HepG2 (cell line): ENCODE measurements around the gene MRPS25. TPM values are rescaled to one million over a fixed set of nuclear protein-coding genes. Genes with fewer than 3 reads are reported as not detected.

ENCODE experiments used
- BCL6 ChIP-seq: IDR thresholded peaks from 2 replicates; pipeline ENCODE4 v1.6.1; 2016; ENCODE audit warnings: missing genetic modification reagents, missing compliant biosample characterization
- DMAP1 ChIP-seq: IDR thresholded peaks from 2 replicates; pipeline ENCODE4 v1.6.1; 2016
- EP300 ChIP-seq, 3 experiments: sonication (generic) in 1 of 3; formaldehyde crosslinking in 1 of 3; IDR thresholded peaks; 2 replicates each; pipeline versions ENCODE4 v1.5.1 to v1.6.1; 2011 to 2020; ENCODE audit warnings: low read depth in 2 of 3, low read length in 2 of 3, borderline replicate concordance in 1 of 3, improper control_type of control experiment in 1 of 3, mild to moderate bottlenecking in 1 of 3, missing genetic modification reagents in 1 of 3, moderate library complexity in 1 of 3
- IKZF4 ChIP-seq: sonication (generic); formaldehyde crosslinking; IDR thresholded peaks from 2 replicates; pipeline ENCODE4 v1.5.1; 2020; ENCODE audit warnings: borderline replicate concordance, mild to moderate bottlenecking, low read depth, missing genetic modification reagents; ENCODE audit errors: not compliant biosample characterization
- KLF16 ChIP-seq, 2 experiments: sonication (generic) in 1 of 2; formaldehyde crosslinking in 1 of 2; IDR thresholded peaks; 2 replicates each; pipeline versions ENCODE4 v1.6.1 to v1.8.0; 2016 to 2023; ENCODE audit warnings: missing genetic modification reagents in 2 of 2, missing compliant biosample characterization in 1 of 2
- MAFF ChIP-seq: IDR thresholded peaks from 2 replicates; pipeline ENCODE4 v1.6.1; 2011; ENCODE audit warnings: low read depth, low read length, improper control_type of control experiment
- RORA ChIP-seq: sonication (generic); formaldehyde crosslinking; IDR thresholded peaks from 2 replicates; pipeline ENCODE4 v1.5.0; 2020; ENCODE audit warnings: mild to moderate bottlenecking, missing genetic modification reagents, moderate library complexity
- SRSF4 ChIP-seq: fragments of 200-400 bp; formaldehyde crosslinking; IDR thresholded peaks from one replicate; pipeline ENCODE4 v1.6.1; 2018; ENCODE audit warnings: mild to moderate bottlenecking, low read depth, low read length, moderate library complexity; ENCODE audit not compliant: poor library complexity, severe bottlenecking
- SYNCRIP ChIP-seq: fragments of 200-400 bp; formaldehyde crosslinking; IDR thresholded peaks from 2 replicates; pipeline ENCODE4 v1.6.1; 2018; ENCODE audit warnings: mild to moderate bottlenecking, low read depth, low read length; ENCODE audit not compliant: insufficient read depth
- ZMAT3 ChIP-seq: sonication (generic); formaldehyde crosslinking; conservative IDR thresholded peaks from 2 replicates; pipeline ENCODE4 v1.7.0; 2021; ENCODE audit warnings: missing genetic modification reagents
- ZNF101 ChIP-seq: sonication (generic); formaldehyde crosslinking; IDR thresholded peaks from 2 replicates; pipeline ENCODE4 v1.4.0; 2020; ENCODE audit warnings: mild to moderate bottlenecking, low read depth, missing genetic modification reagents, borderline replicate concordance
- ZNF430 ChIP-seq: sonication (generic); formaldehyde crosslinking; IDR thresholded peaks from 2 replicates; pipeline ENCODE4 v1.9.0; 2021; ENCODE audit warnings: mild to moderate bottlenecking, missing genetic modification reagents
- ZNF629 ChIP-seq: sonication (generic); formaldehyde crosslinking; conservative IDR thresholded peaks from 2 replicates; pipeline ENCODE4 v1.5.0; 2020; ENCODE audit warnings: missing genetic modification reagents
- polyA plus RNA-seq, 8 experiments: library from polyadenylated mRNA; depleted of rRNA in 3 of 8; stranded (reverse) in 7 of 8; unstranded in 1 of 8; fragments of >200 nt; fragmentation: Illumina TruSeq in 4 of 8; extraction: Trizol in 4 of 8; gene quantifications; 2 replicates each; pipeline versions ENCODE4 v1.2.1 to v1.2.3, GENCODE V29; 2011 to 2016; ENCODE audit warnings: low read depth in 4 of 8, missing spikeins in 1 of 8, mixed read lengths in 1 of 8; ENCODE audit not compliant: insufficient read depth in 1 of 8
- total RNA-seq, 5 experiments: library from RNA; depleted of rRNA; stranded (reverse); fragments of >200 nt; fragmentation: Illumina TruSeq; extraction: Trizol; gene quantifications; 2 replicates each; pipeline ENCODE4 v1.2.3, GENCODE V29; 2016; ENCODE audit warnings: low read depth in 1 of 5
- TF ChIP-seq, protein P1 (sequence below): sonication (generic); formaldehyde crosslinking; IDR thresholded peaks from 2 replicates; pipeline ENCODE4 v1.5.0; 2020; ENCODE audit warnings: missing genetic modification reagents
- TF ChIP-seq, protein P2 (sequence below): sonication (generic); formaldehyde crosslinking; IDR thresholded peaks from 2 replicates; pipeline ENCODE4 v1.5.0; 2020; ENCODE audit warnings: mild to moderate bottlenecking, low read depth, missing genetic modification reagents, borderline replicate concordance
- TF ChIP-seq, protein P3 (sequence below), 2 experiments: sonication (generic) in 1 of 2; formaldehyde crosslinking in 1 of 2; IDR thresholded peaks; 2 replicates each; pipeline versions ENCODE4 v1.4.0 to v1.6.1; 2016 to 2020; ENCODE audit warnings: borderline replicate concordance in 1 of 2, low read depth in 1 of 2, mild to moderate bottlenecking in 1 of 2, missing genetic modification reagents in 1 of 2
- TF ChIP-seq, protein P4 (sequence below): IDR thresholded peaks from 2 replicates; pipeline ENCODE4 v1.6.1; 2016; ENCODE audit warnings: mild to moderate bottlenecking, missing biosample characterization, missing genetic modification reagents
- TF ChIP-seq, protein P5 (sequence below): sonication (generic); IDR thresholded peaks from 2 replicates; pipeline ENCODE4 v1.6.1; 2016; ENCODE audit warnings: low read depth, borderline replicate concordance

The MRPS25 gene
- total and polyA plus RNA-seq, 2 of the 13 experiments (the other 11 are each of a cell fraction or from before 2014, with no cell fraction given), result 60.1 to 74.3 TPM

DNA sequence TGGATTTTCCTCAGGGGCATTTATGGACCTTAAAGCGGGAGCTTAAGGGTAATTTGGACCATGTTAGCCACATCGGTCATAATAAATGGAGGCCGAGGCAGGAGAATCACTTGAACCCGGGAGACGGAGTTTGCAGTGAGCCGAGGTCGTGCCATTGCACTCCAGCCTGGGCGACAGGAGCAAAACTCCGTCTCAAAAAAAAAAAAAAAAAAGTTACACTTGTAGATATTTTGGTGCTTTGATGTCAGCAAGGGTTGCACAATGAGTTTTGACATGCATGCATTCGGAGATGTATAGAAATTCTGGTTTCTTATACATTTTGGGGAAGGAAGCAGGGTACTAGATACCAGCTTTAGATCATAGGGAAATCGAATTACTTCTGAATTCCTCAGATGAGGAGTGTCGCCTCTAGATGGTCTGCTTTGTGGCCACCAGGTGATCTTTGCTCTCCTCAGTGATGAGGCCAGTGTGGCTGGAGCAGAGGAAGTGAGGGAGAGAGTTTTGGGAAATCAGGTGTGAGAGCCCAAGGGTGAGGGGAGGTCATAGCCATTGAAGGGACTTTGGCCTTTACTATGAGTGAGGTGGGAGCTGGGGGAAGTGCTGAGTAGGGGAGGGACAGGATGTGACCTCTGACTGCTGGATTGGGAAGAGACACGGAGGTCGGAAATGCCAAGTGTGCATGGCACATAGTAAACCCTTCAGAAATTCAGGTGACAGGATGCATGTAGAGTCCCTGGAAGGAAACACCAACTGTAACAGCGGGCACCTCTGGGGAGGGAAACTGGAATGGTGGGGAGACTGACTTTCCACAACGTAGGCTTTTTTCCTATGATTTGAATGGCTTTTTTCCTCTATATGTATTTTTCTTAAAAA is 42.2 kb upstream of the MRPS25 start (continued):
- TF ChIP-seq ZMAT3 (CRISPR knock-in tag) (no peak), BCL6 (CRISPR knock-in tag) (peak; percentile 44; the same call in 1 of the 2 replicates), ZNF101 (CRISPR knock-in tag) (no peak), SRSF4 (no peak), IKZF4 (CRISPR knock-in tag) (no peak), DMAP1 (CRISPR knock-in tag) (peak; percentile 25; the same call in 1 of the 2 replicates), ZNF430 (peak; percentile 74; the same call in 1 of the 2 replicates), EP300 (IDR thresholded peaks at IDR 0.05; ENCODE audit: low read depth in 2 of 2, low read length in 2 of 2) (peak in 1 of 2 experiments; percentile 78; a peak in 3 of 4 replicates), EP300 (CRISPR knock-in tag; IDR thresholded peaks at IDR 0.05; ENCODE audit: borderline replicate concordance) (peak; percentile 59; the same call in 1 of the 2 replicates), ZNF629 (CRISPR knock-in tag) (no peak), KLF16 (CRISPR knock-in tag; IDR thresholded peaks at IDR 0.05) (peak in 1 of 2 experiments; percentile 42; a peak in 1 of 4 replicates), RORA (CRISPR knock-in tag) (no peak), MAFF (0 out of 2 replicates have a peak, but pooled peaks have one; percentile 15), SYNCRIP (no peak)
- TF ChIP-seq, protein P1, sequence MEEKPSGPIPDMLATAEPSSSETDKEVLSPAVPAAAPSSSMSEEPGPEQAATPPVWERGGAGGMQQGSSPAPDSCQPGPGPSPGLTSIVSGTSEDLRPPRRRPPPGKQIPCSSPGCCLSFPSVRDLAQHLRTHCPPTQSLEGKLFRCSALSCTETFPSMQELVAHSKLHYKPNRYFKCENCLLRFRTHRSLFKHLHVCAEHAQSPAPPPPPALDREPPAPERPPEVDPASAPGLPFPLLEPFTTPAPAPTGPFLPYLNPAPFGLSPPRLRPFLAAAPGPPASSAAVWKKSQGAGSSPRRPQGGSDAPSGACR (CRISPR knock-in tag), result peak; percentile 71; the same call in 1 of the 2 replicates
- TF ChIP-seq, protein P2, sequence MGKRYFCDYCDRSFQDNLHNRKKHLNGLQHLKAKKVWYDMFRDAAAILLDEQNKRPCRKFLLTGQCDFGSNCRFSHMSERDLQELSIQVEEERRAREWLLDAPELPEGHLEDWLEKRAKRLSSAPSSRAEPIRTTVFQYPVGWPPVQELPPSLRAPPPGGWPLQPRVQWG (CRISPR knock-in tag), result no peak
- TF ChIP-seq, protein P3, sequence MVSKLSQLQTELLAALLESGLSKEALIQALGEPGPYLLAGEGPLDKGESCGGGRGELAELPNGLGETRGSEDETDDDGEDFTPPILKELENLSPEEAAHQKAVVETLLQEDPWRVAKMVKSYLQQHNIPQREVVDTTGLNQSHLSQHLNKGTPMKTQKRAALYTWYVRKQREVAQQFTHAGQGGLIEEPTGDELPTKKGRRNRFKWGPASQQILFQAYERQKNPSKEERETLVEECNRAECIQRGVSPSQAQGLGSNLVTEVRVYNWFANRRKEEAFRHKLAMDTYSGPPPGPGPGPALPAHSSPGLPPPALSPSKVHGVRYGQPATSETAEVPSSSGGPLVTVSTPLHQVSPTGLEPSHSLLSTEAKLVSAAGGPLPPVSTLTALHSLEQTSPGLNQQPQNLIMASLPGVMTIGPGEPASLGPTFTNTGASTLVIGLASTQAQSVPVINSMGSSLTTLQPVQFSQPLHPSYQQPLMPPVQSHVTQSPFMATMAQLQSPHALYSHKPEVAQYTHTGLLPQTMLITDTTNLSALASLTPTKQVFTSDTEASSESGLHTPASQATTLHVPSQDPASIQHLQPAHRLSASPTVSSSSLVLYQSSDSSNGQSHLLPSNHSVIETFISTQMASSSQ (IDR thresholded peaks at IDR 0.05; ENCODE audit: low read depth), result peak; percentile 51; the same call in 1 of the 2 replicates
- TF ChIP-seq, protein P3 (CRISPR knock-in tag; IDR thresholded peaks at IDR 0.05; ENCODE audit: borderline replicate concordance), result peak; percentile 15; the same call in 1 of the 2 replicates
- TF ChIP-seq, protein P4, sequence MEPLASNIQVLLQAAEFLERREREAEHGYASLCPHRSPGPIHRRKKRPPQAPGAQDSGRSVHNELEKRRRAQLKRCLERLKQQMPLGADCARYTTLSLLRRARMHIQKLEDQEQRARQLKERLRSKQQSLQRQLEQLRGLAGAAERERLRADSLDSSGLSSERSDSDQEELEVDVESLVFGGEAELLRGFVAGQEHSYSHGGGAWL, result no peak
- TF ChIP-seq, protein P5, sequence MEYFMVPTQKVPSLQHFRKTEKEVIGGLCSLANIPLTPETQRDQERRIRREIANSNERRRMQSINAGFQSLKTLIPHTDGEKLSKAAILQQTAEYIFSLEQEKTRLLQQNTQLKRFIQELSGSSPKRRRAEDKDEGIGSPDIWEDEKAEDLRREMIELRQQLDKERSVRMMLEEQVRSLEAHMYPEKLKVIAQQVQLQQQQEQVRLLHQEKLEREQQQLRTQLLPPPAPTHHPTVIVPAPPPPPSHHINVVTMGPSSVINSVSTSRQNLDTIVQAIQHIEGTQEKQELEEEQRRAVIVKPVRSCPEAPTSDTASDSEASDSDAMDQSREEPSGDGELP, result peak; percentile 88
